ENCODE data around the gene PRM3. TPM values are rescaled to one million over a fixed set of nuclear protein-coding genes. Genes with fewer than 3 reads are reported as not detected.

The PRM3 gene
- total and polyA plus RNA-seq, 12 donors = not detected

GRCh38 chr16:11249233-11250061 is 24.0 kb downstream of the PRM3 start:
- no peak overlapping the region for H3K27ac ChIP-seq
- no peaks in the 10 kb centered on the region for H3K27me3 ChIP-seq
- ATAC-seq = peak in 2 of 8 donors; percentile 8 to 18
- WGBS, 2 donors = 91 to 93% methylated on average over 63 of the region's 63 CpGs
- no peak for TF ChIP-seq CTCF (IDR thresholded peaks at IDR 0.05)
- H3K4me3 ChIP-seq = no peak overlapping the region
- peaks cover 0 to 27% (median 0%) of the 10 kb centered on the region in 9 donors for H3K36me3 ChIP-seq
- no peaks in the 10 kb centered on the region for H3K9me3 ChIP-seq
- DNase-seq = no peak
- intact Hi-C loops (cut with DNase I) = loop anchor here in 3 of 10 donors (10.0 kb wide), 2 partner anchors 115 to 145 kb away; no protein-coding TSS in a partner anchor
- peaks cover 0 to 37% (median 5%) of the 10 kb centered on the region in 9 donors for H3K4me1 ChIP-seq

DNA sequence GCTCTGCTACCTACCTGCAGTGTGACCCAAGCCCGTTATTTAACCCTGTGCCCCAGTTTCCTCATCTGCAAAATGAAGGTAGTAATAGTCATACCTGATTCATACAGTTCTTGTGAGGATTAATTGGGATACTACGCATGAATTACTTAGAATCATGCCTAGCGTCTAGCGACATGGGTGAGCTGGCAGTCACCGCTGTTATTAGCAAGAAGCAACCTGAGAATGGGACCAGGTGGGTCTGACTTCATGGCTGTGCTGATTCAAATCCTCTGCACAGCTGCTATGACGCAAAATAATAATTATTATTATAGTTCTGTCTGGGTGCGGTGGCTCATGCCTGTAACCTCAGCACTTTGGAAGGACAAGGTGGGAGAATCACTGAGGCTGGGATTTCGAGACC is 25.3 kb downstream of the PRM3 start:
- ATAC-seq = no peak
- Histone ChIP-seq H3K27me3 (no peaks in the 10 kb centered on the region), H3K36me3 (peaks cover 0 to 14% (median 0%) of the 10 kb centered on the region in 9 donors), H3K4me3 (no peak overlapping the region), H3K27ac (no peak overlapping the region), H3K9me3 (no peaks in the 10 kb centered on the region), H3K4me1 (peaks cover 0 to 24% (median 0%) of the 10 kb centered on the region in 9 donors)
- intact Hi-C loops (cut with DNase I) = no loop called here
- DNase-seq = no peak
- no peak for TF ChIP-seq CTCF (IDR thresholded peaks at IDR 0.05)
- WGBS, 2 donors = 94% methylated on average over 8 of the region's 8 CpGs

DNA sequence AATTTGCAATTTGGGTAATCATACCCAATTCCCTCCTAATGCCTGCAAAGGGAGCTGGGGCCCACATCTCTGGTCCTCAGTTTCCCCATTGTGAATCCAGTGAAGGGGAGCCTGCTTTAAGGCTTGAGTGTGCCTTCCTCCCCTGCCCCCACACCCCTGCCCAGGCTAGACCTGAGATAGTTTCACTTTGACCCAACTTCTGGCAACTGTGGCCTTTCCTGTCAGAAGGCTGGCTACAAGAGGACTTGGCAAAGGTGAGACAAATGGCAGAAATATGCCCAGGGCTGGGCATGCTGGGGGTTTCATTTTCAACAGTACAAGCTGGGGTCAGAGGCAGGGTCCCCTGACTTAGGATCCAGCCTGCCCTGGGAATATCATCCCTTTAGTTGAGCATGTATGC is 27.4 kb downstream of the PRM3 start:
- intact Hi-C loops (cut with DNase I) = no loop called here
- Histone ChIP-seq H3K4me1 (peaks cover 0 to 10% (median 0%) of the 10 kb centered on the region in 9 donors), H3K27ac (no peak overlapping the region), H3K9me3 (no peaks in the 10 kb centered on the region), H3K4me3 (no peak overlapping the region), H3K27me3 (no peaks in the 10 kb centered on the region), H3K36me3 (no peaks in the 10 kb centered on the region)
- ATAC-seq = no peak
- no peak for TF ChIP-seq CTCF (IDR thresholded peaks at IDR 0.05)
- no peak for DNase-seq

- Histone ChIP-seq H3K36me3 (no peaks in the 10 kb centered on the region), H3K9me3 (no peaks in the 10 kb centered on the region), H3K4me3 (no peak overlapping the region), H3K4me1 (peaks cover 0 to 17% (median 0%) of the 10 kb centered on the region in 9 donors), H3K27ac (no peak overlapping the region), H3K27me3 (no peaks in the 10 kb centered on the region)
- 84 to 86% methylated on average over 5 of the region's 5 CpGs for WGBS, 2 donors
- DNase-seq = no peak
- no peak for TF ChIP-seq CTCF (IDR thresholded peaks at IDR 0.05)
- no peak for ATAC-seq
- intact Hi-C loops (cut with DNase I) = no loop called here
These were observed 28.1 kb downstream of the PRM3 start for GRCh38 chr16:11245222-11245737.

All from heart right ventricle (tissue), 16 donors.